ENCODE measurements around the gene ANKDD1A. TPM values are rescaled to one million over a fixed set of nuclear protein-coding genes. Genes with fewer than 3 reads are reported as not detected.

The ANKDD1A gene
- polyA plus RNA-seq, 3 donors = 0.49 to 3.5 (median 0.90) TPM

GRCh38 chr15:64906402-64906801 lies 5.3 kb upstream of the ANKDD1A start:
- peaks cover 0 to 3% of the 10 kb centered on the region in 2 donors for H3K9me3 ChIP-seq (replicated peaks in 1 of 2; ENCODE audit: control insufficient read depth in 1 of 2, insufficient read depth in 1 of 2, low read length in 2 of 2)
- no peak for TF ChIP-seq CTCF (IDR thresholded peaks at IDR 0.05)
- no peak overlapping the region for H3K4me3 ChIP-seq (replicated peaks in 1 of 3; ENCODE audit: low read depth in 2 of 3, low read length in 3 of 3)
- no peak overlapping the region for H3K4me2 ChIP-seq (replicated peaks; ENCODE audit: extremely low read depth, low read length, poor library complexity, severe bottlenecking)
- intact Hi-C loops (cut with micrococcal nuclease) = loop anchor here (5.0 kb wide), 3 partner anchors 39 to 174 kb away; no protein-coding TSS in a partner anchor
- H2AFZ ChIP-seq (ENCODE audit: insufficient read depth, low read depth, low read length, poor library complexity, severe bottlenecking) = no peak overlapping the region
- Mint-ChIP-seq H3K27ac (no peak overlapping the region), H3K27me3 (ENCODE audit: low read depth in 3 of 3) (peaks cover 19 to 27% (median 26%) of the 10 kb centered on the region in 3 donors), H3K9me3 (peaks cover 0 to 8% (median 3%) of the 10 kb centered on the region in 7 donors), H3K4me1 (peaks cover 36% of the 10 kb centered on the region), H3K36me3 (peaks cover 0 to 15% of the 10 kb centered on the region in 2 donors), H3K4me3 (no peak overlapping the region)
- no peak overlapping the region for H3K27ac ChIP-seq (ENCODE audit: low read depth in 1 of 2, low read length in 2 of 2)
- H3K9ac ChIP-seq (ENCODE audit: insufficient read depth, low read length, poor library complexity, severe bottlenecking) = no peak overlapping the region
- H3K36me3 ChIP-seq (replicated peaks in 1 of 2; ENCODE audit: control insufficient read depth in 1 of 2, insufficient read depth in 2 of 2, low read length in 2 of 2) = no peaks in the 10 kb centered on the region
- H3K4me1 ChIP-seq (ENCODE audit: control insufficient read depth in 1 of 2, insufficient read depth in 2 of 2, low read length in 2 of 2) = peaks cover 20 to 30% of the 10 kb centered on the region in 2 donors
- H3K79me2 ChIP-seq (ENCODE audit: insufficient read depth, low read length) = no peaks in the 10 kb centered on the region
- DNase-seq = no peak
- peaks cover 8 to 18% of the 10 kb centered on the region in 2 donors for H3K27me3 ChIP-seq (ENCODE audit: control insufficient read depth in 2 of 2, insufficient read depth in 2 of 2, low read length in 2 of 2)
- WGBS (ENCODE audit: insufficient coverage) = 100% methylated on average over 2 of the region's 3 CpGs
- H4K20me1 ChIP-seq (ENCODE audit: insufficient read depth, low read length) = no peaks in the 10 kb centered on the region

GRCh38 chr15:64907991-64908390 lies 3.7 kb upstream of the ANKDD1A start:
- no CpG with 5 or more reads among the region's 1 CpG for WGBS (ENCODE audit: insufficient coverage)
- no peaks in the 10 kb centered on the region for H4K20me1 ChIP-seq (ENCODE audit: insufficient read depth, low read length)
- peaks cover 6 to 23% of the 10 kb centered on the region in 2 donors for H3K36me3 Mint-ChIP-seq
- no peak overlapping the region for H3K4me3 Mint-ChIP-seq
- H3K27ac Mint-ChIP-seq = no peak overlapping the region
- peaks cover 0 to 8% (median 0%) of the 10 kb centered on the region in 7 donors for H3K9me3 Mint-ChIP-seq
- H3K36me3 ChIP-seq (replicated peaks in 1 of 2; ENCODE audit: control insufficient read depth in 1 of 2, insufficient read depth in 2 of 2, low read length in 2 of 2) = no peaks in the 10 kb centered on the region
- no peak for TF ChIP-seq CTCF (IDR thresholded peaks at IDR 0.05)
- peaks cover 27 to 42% (median 38%) of the 10 kb centered on the region in 3 donors for H3K27me3 Mint-ChIP-seq (ENCODE audit: low read depth in 3 of 3)
- H3K4me3 ChIP-seq (replicated peaks in 1 of 3; ENCODE audit: low read depth in 2 of 3, low read length in 3 of 3) = no peak overlapping the region
- intact Hi-C loops (cut with micrococcal nuclease) = loop anchor here (5.0 kb wide), 3 partner anchors 41 to 176 kb away; no protein-coding TSS in a partner anchor
- H2AFZ ChIP-seq (ENCODE audit: insufficient read depth, low read depth, low read length, poor library complexity, severe bottlenecking) = no peak overlapping the region
- H3K27ac ChIP-seq (ENCODE audit: low read depth in 1 of 2, low read length in 2 of 2) = no peak overlapping the region
- H3K4me2 ChIP-seq (replicated peaks; ENCODE audit: extremely low read depth, low read length, poor library complexity, severe bottlenecking) = no peak overlapping the region
- no peaks in the 10 kb centered on the region for H3K79me2 ChIP-seq (ENCODE audit: insufficient read depth, low read length)
- no peaks in the 10 kb centered on the region for H3K9me3 ChIP-seq (replicated peaks in 1 of 2; ENCODE audit: control insufficient read depth in 1 of 2, insufficient read depth in 1 of 2, low read length in 2 of 2)
- H3K9ac ChIP-seq (ENCODE audit: insufficient read depth, low read length, poor library complexity, severe bottlenecking) = no peak overlapping the region
- H3K4me1 ChIP-seq (ENCODE audit: control insufficient read depth in 1 of 2, insufficient read depth in 2 of 2, low read length in 2 of 2) = peaks cover 21 to 32% of the 10 kb centered on the region in 2 donors
- DNase-seq = no peak
- peaks cover 8 to 31% of the 10 kb centered on the region in 2 donors for H3K27me3 ChIP-seq (ENCODE audit: control insufficient read depth in 2 of 2, insufficient read depth in 2 of 2, low read length in 2 of 2)
- peaks cover 29% of the 10 kb centered on the region for H3K4me1 Mint-ChIP-seq

Data from CD14-positive monocyte (primary cell).